ENCODE data around the gene RNU5D-1. TPM values are rescaled to one million over a fixed set of nuclear protein-coding genes. Genes with fewer than 3 reads are reported as not detected.
A peak's percentile ranks its signal among the peaks of the same experiment; 100 is the strongest.

RNU5D-1 gene
- total and polyA plus RNA-seq, 2 of the 13 experiments (the other 11 are each of a cell fraction or from before 2014, with no cell fraction given), result 165 TPM; not detected in 1

DNA sequence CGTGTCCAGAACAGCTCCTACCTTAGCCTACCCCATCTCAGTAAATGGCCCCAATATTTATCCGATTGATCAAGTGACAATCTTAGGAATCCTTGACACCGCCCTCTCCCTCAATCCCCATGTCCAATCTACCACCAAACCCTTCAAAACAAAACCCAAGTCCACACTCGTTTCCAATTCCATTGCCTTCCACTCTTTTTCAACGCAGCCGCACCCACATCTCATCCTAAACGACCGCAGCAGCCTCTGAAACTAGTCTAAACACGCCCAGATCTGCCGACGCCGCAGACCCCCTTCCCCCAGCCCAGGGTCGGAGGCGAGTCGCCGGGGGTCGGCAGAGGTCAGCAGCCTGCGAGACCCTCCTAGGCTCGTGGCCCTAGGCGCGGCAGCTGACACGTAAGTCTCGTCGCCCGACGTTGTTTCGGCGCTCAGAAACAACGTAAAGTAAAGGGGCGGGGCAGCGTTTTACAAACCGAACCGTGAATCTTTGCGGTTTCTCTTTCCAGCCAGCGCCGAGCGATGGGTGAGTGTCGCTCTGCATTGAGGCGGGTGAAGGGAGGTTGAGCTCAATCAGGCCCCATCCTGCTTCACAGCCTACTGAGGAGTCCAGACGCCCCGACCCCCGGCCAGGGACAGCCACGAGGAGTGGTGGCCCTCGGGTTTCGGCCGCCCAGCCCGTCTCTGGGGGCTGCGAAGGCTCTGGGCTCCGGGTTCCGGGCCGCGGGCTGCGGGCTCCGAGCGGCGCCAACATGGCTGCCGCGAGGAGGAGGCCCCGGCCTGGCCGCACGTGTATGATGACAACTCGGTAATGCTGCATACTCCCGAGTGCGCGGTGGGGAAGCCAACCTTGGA is 44.3 kb upstream of the RNU5D-1 start, which contains the start of gene RPS8 (continued):
- peak; percentile 75; the same call in 1 of the 2 replicates for TF ChIP-seq ISL2 (CRISPR knock-in tag; IDR thresholded peaks at IDR 0.05)
- no peak; the same call in 1 of the 2 replicates for TF ChIP-seq ZNF607 (CRISPR knock-in tag; IDR thresholded peaks at IDR 0.05; ENCODE audit: borderline replicate concordance)
- peak; percentile 78 for TF ChIP-seq NR2F2 (IDR thresholded peaks at IDR 0.05; ENCODE audit: borderline replicate concordance, low read depth)
- TF ChIP-seq NFIB (CRISPR knock-in tag; IDR thresholded peaks at IDR 0.05; ENCODE audit: borderline replicate concordance), result no peak
- TF ChIP-seq ZSCAN20 (CRISPR knock-in tag; IDR thresholded peaks at IDR 0.05; ENCODE audit: borderline replicate concordance), result peak; percentile 42; the same call in 1 of the 2 replicates
- no peak for TF ChIP-seq MEF2D (CRISPR knock-in tag; IDR thresholded peaks at IDR 0.05)
- TF ChIP-seq HES4 (CRISPR knock-in tag; IDR thresholded peaks at IDR 0.05; ENCODE audit: borderline replicate concordance), result peak; percentile 80; the same call in 1 of the 2 replicates
- TF ChIP-seq BORCS8-MEF2B (CRISPR knock-in tag; IDR thresholded peaks at IDR 0.05), result peak; percentile 34; the same call in 1 of the 2 replicates
- TF ChIP-seq SP1 (IDR thresholded peaks at IDR 0.05), result no peak
- peak; percentile 98 for TF ChIP-seq SP1 (CRISPR knock-in tag; IDR thresholded peaks at IDR 0.05)
- TF ChIP-seq MED13 (CRISPR knock-in tag; IDR thresholded peaks at IDR 0.05), result peak; percentile 84
- TF ChIP-seq ERF (CRISPR knock-in tag; IDR thresholded peaks at IDR 0.05), result peak; percentile 96
- TF ChIP-seq TBL1XR1 (IDR thresholded peaks at IDR 0.05; ENCODE audit: borderline replicate concordance, low read length, partially characterized antibody), result peak; percentile 51
- TF ChIP-seq PAF1 (CRISPR knock-in tag; IDR thresholded peaks at IDR 0.05), result no peak
- TF ChIP-seq NR2C2 (CRISPR knock-in tag; IDR thresholded peaks at IDR 0.05; ENCODE audit: borderline replicate concordance), result peak; percentile 76
- TF ChIP-seq NR3C1 (CRISPR knock-in tag; IDR thresholded peaks at IDR 0.05), result no peak
- TF ChIP-seq, protein P1, sequence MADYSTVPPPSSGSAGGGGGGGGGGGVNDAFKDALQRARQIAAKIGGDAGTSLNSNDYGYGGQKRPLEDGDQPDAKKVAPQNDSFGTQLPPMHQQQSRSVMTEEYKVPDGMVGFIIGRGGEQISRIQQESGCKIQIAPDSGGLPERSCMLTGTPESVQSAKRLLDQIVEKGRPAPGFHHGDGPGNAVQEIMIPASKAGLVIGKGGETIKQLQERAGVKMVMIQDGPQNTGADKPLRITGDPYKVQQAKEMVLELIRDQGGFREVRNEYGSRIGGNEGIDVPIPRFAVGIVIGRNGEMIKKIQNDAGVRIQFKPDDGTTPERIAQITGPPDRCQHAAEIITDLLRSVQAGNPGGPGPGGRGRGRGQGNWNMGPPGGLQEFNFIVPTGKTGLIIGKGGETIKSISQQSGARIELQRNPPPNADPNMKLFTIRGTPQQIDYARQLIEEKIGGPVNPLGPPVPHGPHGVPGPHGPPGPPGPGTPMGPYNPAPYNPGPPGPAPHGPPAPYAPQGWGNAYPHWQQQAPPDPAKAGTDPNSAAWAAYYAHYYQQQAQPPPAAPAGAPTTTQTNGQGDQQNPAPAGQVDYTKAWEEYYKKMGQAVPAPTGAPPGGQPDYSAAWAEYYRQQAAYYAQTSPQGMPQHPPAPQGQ (CRISPR knock-in tag; IDR thresholded peaks at IDR 0.05; ENCODE audit: borderline replicate concordance), result no peak
- TF ChIP-seq YEATS4 (CRISPR knock-in tag; IDR thresholded peaks at IDR 0.05; ENCODE audit: borderline replicate concordance), result peak; percentile 99
- TF ChIP-seq, protein P2, sequence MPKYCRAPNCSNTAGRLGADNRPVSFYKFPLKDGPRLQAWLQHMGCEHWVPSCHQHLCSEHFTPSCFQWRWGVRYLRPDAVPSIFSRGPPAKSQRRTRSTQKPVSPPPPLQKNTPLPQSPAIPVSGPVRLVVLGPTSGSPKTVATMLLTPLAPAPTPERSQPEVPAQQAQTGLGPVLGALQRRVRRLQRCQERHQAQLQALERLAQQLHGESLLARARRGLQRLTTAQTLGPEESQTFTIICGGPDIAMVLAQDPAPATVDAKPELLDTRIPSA (CRISPR knock-in tag; IDR thresholded peaks at IDR 0.05; ENCODE audit: borderline replicate concordance), result no peak
- TF ChIP-seq MATR3 (CRISPR knock-in tag; IDR thresholded peaks at IDR 0.05), result no peak
- peak; percentile 98 for TF ChIP-seq ZBTB7B (CRISPR knock-in tag; IDR thresholded peaks at IDR 0.05)
- TF ChIP-seq, protein P3, sequence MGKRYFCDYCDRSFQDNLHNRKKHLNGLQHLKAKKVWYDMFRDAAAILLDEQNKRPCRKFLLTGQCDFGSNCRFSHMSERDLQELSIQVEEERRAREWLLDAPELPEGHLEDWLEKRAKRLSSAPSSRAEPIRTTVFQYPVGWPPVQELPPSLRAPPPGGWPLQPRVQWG (CRISPR knock-in tag; IDR thresholded peaks at IDR 0.05; ENCODE audit: borderline replicate concordance, low read depth), result no peak
- TF ChIP-seq EP300 (IDR thresholded peaks at IDR 0.05; ENCODE audit: low read depth in 2 of 2, low read length in 2 of 2), result 0 out of 4 replicates have a peak, but pooled peaks of 1 of the 2 experiments have one; percentile 11
- 0 out of 2 replicates have a peak, but pooled peaks have one; percentile 31 for TF ChIP-seq EP300 (CRISPR knock-in tag; IDR thresholded peaks at IDR 0.05; ENCODE audit: borderline replicate concordance)
- no peak for TF ChIP-seq ZNF431 (CRISPR knock-in tag; IDR thresholded peaks at IDR 0.05; ENCODE audit: borderline replicate concordance, low read depth)
- TF ChIP-seq ZNF451 (CRISPR knock-in tag; IDR thresholded peaks at IDR 0.05), result peak; percentile 29; the same call in 1 of the 2 replicates
- peak; percentile 56; the same call in 1 of the 2 replicates for TF ChIP-seq ZNF101 (CRISPR knock-in tag; IDR thresholded peaks at IDR 0.05; ENCODE audit: borderline replicate concordance, low read depth)
- TF ChIP-seq RCOR2 (CRISPR knock-in tag; IDR thresholded peaks at IDR 0.05), result no peak
- TF ChIP-seq ZBTB21 (CRISPR knock-in tag; IDR thresholded peaks at IDR 0.05), result no peak; the same call in 1 of the 2 replicates

All from HepG2 (cell line).